Raji (cell line): ENCODE data around the gene APMAP.

Experiments
- POLR2A ChIP-seq: IDR thresholded peaks from 2 replicates; pipeline ENCODE4 v1.6.1; 2011; ENCODE audit warnings: low read depth, low read length, control low read depth; ENCODE audit not compliant: insufficient read depth

Gene APMAP

GRCh38 chr20:24918579-24919566, 73.7 kb downstream of the APMAP start:
- no peak for TF ChIP-seq POLR2A

- TF ChIP-seq POLR2A = no peak
These were observed 74.6 kb downstream of the APMAP start for GRCh38 chr20:24917797-24918578.

- TF ChIP-seq POLR2A = no peak
These were observed 75.5 kb downstream of the APMAP start for GRCh38 chr20:24917056-24917455.

- TF ChIP-seq POLR2A = no peak
These were observed 76.1 kb downstream of the APMAP start for GRCh38 chr20:24916412-24916811.

GRCh38 chr20:24915892-24916291, 76.7 kb downstream of the APMAP start:
- no peak for TF ChIP-seq POLR2A

- no peak for TF ChIP-seq POLR2A
These were observed 77.1 kb downstream of the APMAP start for GRCh38 chr20:24915440-24915839.

GRCh38 chr20:24914388-24915241, 77.9 kb downstream of the APMAP start:
- TF ChIP-seq POLR2A = no peak

- TF ChIP-seq POLR2A = no peak
These were observed 79.4 kb downstream of the APMAP start for GRCh38 chr20:24913076-24913628.
